T follicular helper cell (primary cell): Measurements from ENCODE around the gene WIZ.
A peak's percentile ranks its signal among the peaks of the same experiment; 100 is the strongest.
"Not testable (repeated sequence)": the region's sequence is repeated elsewhere in the genome, so short reads cannot be mapped to it uniquely, and the experiment has no call there.

ENCODE experiments used
- DNase-seq: peaks from one replicate; pipeline ENCODE4 v3.0.0-alpha.2; 2020; ENCODE audit warnings: low read depth

Gene WIZ

DNA sequence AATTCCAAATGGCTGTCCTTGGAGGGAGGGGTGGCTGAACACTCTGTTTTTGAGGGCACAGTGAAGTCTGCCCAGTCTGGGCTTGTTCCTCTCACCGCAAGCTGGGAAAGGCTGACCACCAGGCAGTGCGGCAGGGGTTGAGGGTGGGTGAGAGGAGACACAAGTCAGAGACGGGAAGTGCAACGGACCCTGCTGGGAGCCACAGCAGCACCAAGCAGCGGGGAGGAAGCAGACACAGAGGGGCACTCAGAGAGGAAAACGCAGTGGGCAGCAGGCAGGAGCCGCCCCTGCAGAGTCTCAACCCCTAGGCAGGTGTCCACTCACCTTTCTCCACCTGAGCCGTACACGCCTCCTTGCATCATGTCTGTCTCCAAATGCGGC, 46.6 kb downstream of the WIZ start:
- DNase-seq: no peak

DNA sequence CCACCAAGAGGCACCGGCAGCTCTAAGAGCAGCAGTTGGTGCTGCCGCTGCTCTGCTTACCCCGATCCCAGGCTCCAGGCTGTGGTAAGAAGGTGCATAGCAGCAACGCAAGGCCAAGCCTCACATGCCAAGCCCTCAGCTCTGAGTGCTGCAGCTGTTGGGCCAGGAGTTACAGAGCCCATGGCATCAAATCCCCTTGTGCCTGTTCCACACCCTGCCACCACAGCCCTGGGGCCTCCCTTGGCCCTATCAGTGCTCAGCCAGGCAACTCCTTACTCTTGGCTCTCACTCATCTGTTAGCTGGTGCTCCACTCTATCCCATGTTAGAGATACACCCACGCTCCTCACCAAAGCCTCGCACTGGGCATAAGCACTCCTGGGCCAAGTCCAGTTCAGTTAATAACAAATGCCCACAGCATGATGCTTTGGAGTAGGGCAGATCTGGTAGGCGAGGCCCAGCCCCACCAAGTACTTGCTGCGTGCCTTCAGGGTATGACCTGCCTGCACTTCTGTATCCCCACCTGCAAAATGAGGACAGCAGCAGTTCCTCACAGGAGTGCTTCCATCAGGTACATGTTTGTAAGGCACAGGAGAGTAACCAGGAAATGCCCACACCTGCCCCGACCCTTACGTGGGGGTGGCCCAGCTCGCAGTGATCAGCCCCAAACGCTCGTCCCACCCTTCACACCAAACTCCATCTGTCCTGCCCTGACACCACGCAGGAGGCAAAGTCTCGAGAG, 47.2 kb downstream of the WIZ start:
- DNase-seq: no peak

GRCh38 chr19:15401397-15401710, 48.4 kb downstream of the WIZ start:
- DNase-seq: no peak

- DNase-seq: no peak
Observed at GRCh38 chr19:15400521-15401396, 49.0 kb downstream of the WIZ start.

DNA sequence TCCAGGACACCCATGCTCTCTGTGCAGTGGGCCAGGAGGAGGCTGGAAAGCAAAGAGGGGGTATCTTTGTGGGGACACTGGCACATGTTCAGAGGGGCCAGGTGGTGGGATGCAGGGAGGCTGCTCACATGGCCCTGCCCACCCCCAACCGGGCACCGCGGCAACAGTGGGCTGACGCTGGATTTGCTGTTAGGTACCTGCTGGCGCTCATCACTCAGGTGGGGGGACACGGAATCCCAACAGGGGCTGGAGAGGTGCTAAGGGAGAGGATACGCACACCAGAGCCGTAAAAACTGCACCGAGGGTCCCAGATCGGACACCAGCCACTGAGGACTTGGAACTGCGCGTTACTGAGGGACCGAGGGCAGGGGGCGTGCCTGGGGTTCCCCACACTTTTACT, 50.1 kb downstream of the WIZ start:
- no peak for DNase-seq

DNA sequence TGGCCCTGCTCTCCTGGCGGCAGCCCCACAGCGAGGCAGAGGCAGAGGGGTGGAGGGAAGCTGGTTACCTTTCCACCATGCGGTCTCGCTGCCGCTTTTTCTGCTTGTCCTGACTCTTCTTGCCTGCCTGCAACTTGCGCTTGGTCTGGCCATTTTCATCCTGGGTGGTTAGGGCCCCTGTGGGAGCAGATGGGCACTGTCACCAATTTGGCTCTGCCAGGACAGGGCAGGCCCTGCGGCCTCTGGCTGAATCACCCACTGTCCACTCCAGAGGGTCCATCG, 50.6 kb downstream of the WIZ start:
- no peak for DNase-seq

DNA sequence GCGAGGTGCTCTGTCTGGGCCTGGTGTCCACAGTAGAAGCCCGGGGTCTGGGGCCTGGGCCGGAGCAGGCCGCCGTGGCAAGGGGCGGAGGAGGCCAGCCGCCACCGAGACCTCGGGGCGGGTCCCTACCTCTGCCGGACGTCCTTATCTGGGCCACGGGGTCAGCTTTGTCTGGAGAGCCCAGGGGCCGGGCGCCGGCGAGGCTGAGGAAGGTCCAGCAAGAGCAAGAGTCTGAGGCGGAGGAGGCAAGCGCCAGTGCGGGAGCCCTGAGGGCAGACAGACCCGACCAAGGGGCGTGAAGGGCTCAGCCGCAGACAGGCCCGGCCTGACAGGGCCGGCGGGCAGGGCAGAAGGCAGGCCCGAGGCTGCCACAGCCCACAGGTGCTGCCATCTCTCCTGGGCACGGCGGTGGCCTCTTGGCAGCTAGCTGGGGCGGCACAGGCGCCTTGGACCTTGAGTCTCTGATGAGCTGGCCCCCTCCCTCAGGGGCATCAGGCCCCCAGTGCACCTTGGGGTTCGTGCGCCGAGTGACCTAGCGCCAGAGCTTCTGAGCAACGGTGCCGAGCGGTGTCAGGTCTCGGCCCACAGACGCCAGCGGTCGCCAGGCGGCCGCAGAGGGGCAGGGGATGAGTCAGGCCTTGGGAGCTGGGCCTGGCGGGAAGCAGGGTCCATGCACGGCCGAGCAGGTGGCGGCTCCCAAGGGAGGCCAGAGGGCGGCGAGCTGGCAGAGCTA, 51.1 kb downstream of the WIZ start:
- DNase-seq: no peak

GRCh38 chr19:15397782-15398181, 52.0 kb downstream of the WIZ start:
- no peak for DNase-seq

GRCh38 chr19:15397236-15397635, 52.5 kb downstream of the WIZ start:
- no peak for DNase-seq

DNA sequence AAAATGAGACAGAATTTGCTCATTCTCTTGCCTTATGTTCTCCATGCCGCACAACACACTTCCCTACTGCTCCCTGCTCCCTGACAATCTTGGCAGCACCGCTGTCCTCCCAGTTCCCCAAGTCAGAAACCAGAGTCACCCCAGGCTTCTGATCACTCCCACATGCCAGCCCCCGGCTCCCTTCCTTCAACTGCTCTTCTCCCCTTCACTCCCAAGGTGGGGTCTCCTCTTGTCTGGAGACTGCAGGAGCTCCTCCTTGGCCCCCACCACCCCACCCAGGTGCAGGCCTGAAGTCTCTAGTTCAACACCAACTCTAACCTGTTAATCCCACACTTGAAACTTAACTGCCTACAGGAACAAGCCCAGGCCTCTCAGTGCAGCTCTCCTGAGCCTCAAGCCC, 53.3 kb downstream of the WIZ start:
- DNase-seq: no peak

GRCh38 chr19:15395251-15395650, 54.5 kb downstream of the WIZ start:
- DNase-seq: not testable (repeated sequence)

DNA sequence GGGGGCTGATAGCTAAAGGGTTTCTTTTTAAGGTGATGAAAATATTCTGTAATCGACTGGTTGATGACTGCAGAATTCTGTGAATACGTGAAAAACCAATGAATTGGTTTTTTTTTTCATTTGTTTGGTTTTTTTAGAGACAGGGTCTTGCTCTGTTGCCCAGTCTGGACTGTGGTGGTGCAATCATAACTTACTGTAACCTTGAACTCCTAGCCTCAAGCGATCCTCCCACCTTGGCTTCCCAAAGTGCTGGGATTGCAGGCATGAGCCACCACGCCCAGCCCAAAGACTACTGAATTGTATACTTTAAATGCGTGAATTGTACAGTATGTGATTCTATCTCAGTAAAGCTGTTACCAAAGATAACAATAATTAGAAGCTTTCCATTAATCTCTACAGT, 55.3 kb downstream of the WIZ start:
- DNase-seq: no peak

GRCh38 chr19:15393963-15394362, 55.8 kb downstream of the WIZ start:
- no peak for DNase-seq

DNA sequence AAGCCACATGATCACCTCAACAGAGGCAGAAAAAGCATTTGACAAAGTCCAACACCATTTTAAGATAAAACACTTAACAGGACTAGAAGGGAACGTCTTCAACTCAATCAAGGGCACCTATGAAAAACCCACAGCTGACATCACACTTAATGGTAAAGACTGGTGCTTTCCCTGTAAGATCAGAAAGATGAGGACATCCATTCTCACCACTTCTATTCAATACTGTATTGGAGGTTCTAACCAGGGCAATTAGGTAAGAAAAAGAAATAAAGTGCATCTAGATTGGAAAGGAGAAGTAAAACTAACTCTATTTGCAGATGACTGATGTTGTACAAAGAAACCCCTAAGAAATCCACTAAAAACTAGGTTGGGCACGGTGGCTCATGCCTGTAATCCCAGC, 58.9 kb downstream of the WIZ start:
- no peak for DNase-seq

DNA sequence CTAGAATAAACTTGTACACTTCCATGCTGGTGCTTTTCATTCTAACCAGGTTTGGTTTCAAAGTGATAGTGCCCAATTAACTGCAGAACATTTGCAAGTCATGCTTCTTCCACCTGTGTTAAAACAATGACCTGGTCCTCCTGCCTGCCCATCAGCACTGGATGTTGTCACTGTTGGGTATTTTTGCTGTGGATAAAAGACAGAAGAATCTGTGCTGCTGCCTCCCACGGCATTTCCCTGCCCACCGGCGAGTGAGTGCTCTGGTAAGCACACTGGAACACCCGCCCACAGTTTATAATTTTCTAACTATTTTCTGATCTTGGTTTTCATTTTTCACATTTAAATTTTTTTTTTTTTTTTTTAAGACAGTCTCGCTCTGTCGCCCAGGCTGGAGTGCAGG, 67.9 kb downstream of the WIZ start:
- DNase-seq: no peak

- DNase-seq: no peak
Observed at GRCh38 chr19:15381429-15381828, 68.3 kb downstream of the WIZ start.

GRCh38 chr19:15379999-15380647, 69.6 kb downstream of the WIZ start:
- DNase-seq: no peak

GRCh38 chr19:15379083-15379998, 70.4 kb downstream of the WIZ start, which contains the start of gene AKAP8:
AKAP8 (minus strand) TSS chr19:15379787; CDS start chr19:15379731, 56 bp downstream.
- peak; percentile 97 for DNase-seq

DNA sequence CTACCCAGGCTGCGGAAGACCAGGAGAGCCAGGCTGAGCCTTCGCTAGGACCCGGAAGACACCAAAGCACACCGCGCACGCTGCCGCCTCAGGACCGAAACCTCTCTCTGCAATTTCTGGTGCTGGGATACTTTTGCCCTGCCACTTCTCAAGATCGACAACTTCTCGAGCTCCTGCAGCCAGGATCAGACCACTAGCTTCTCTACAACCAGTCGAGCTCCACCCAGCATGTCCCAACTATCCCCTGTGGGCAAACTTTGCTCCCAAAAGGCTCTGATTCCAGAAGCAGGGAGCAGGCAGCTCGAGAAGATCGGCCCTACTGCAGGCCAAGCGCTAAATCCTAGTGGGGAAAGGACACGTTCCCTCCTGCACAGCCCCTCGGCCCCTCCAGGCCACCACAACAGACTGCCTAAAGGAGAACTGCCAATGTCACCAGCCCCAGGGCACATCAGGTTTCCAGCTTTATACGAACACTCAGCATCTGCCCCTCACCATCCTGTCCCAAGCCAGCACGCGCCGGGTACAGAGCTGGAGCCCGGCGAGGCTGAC, 71.1 kb downstream of the WIZ start:
- DNase-seq: peak; percentile 24

- DNase-seq: no peak
Observed at GRCh38 chr19:15374796-15375440, 74.8 kb downstream of the WIZ start.
